ENCODE measurements around the gene DOCK3. TPM values are rescaled to one million over a fixed set of nuclear protein-coding genes. Genes with fewer than 3 reads are reported as not detected.

The DOCK3 gene
- total and polyA plus RNA-seq, 10 of the 15 experiments (the other 5 are each of a cell fraction or from before 2014, with no cell fraction given), result 0.02 to 0.52 (median 0.04) TPM; not detected in 5

GRCh38 chr3:51106242-51106876, 431.6 kb downstream of the DOCK3 start (continued):
- TF ChIP-seq CREB1 (IDR thresholded peaks at IDR 0.05; ENCODE audit: low read depth), result no peak
- TF ChIP-seq STAT1 (conservative IDR thresholded peaks at IDR 0.05), result no peak
- no peak for TF ChIP-seq POLR2AphosphoS2 (IDR thresholded peaks at IDR 0.05; ENCODE audit: low read depth, low read length)

- Histone ChIP-seq H3K27me3 (replicated peaks in 1 of 2; ENCODE audit: control insufficient read depth in 2 of 2, insufficient read depth in 2 of 2, low read length in 1 of 2) (no peaks in the 10 kb centered on the region; a peak in 2 of 4 replicates), H4K20me1 (ENCODE audit: control insufficient read depth, insufficient read depth) (no peaks in the 10 kb centered on the region), H3K4me3 (no peak overlapping the region), H3K36me3 (ENCODE audit: control insufficient read depth in 2 of 2, insufficient read depth in 2 of 2, low read length in 1 of 2) (no peaks in the 10 kb centered on the region), H3K4me1 (ENCODE audit: control insufficient read depth, insufficient read depth, low read length) (no peaks in the 10 kb centered on the region), H3K9me3 (replicated peaks; ENCODE audit: control insufficient read depth, insufficient read depth, low read length) (no peaks in the 10 kb centered on the region; the same call in 2 of the 3 replicates), H3K9ac (ENCODE audit: control insufficient read depth, insufficient read depth, low read length) (no peak overlapping the region), H3K27ac (ENCODE audit: control insufficient read depth, insufficient read depth) (no peak overlapping the region), H2AFZ (ENCODE audit: control insufficient read depth, low read depth, low read length) (no peak overlapping the region), H3K79me2 (ENCODE audit: control insufficient read depth, insufficient read depth, low read length) (no peaks in the 10 kb centered on the region), H3K4me2 (ENCODE audit: control insufficient read depth, insufficient read depth) (no peak overlapping the region)
- CTCF ChIA-PET, result interaction anchor here (1.6 kb wide), 1 partner anchor 10 kb away, joined by 4 read pairs; no protein-coding TSS in a partner anchor
- BruUV-seq (replicated peaks), result no TSS peak
- no peak for FAIRE-seq
- in situ Hi-C loops (cut with MboI) (no loop called here), intact Hi-C loops (cut with micrococcal nuclease; ENCODE audit: unreplicated experiment) (no loop called here)
- no peak for TF ChIP-seq HDGF (IDR thresholded peaks at IDR 0.05)
- TF ChIP-seq JUND (IDR thresholded peaks at IDR 0.05; ENCODE audit: low read depth, low read length), result no peak
- no peak for TF ChIP-seq ZNF274 (IDR thresholded peaks at IDR 0.05; ENCODE audit: insufficient read depth, insufficient read length)
- TF ChIP-seq FOXM1 (IDR thresholded peaks at IDR 0.05; ENCODE audit: low read depth, low read length), result no peak
- 33% methylated on average over 3 of the region's 3 CpGs for WGBS (ENCODE audit: insufficient coverage, insufficient replicate concordance, low lambda C conversion rate, missing lambda C conversion rate)
- DNase-seq (ENCODE audit: low read depth, low spot score), result no peak
- ATAC-seq, result no peak
- SMC1A ChIA-PET (ENCODE audit: uncharacterized antibody, unreplicated experiment), result no interaction called here
- RAD21 ChIA-PET (ENCODE audit: unreplicated experiment), result no interaction called here
- POLR2A ChIA-PET, result no interaction called here
These were observed 435.9 kb downstream of the DOCK3 start for GRCh38 chr3:51110586-51110985.

GRCh38 chr3:51122944-51123343, 448.2 kb downstream of the DOCK3 start:
- SMC1A ChIA-PET (ENCODE audit: uncharacterized antibody, unreplicated experiment), result no interaction called here
- no peak overlapping the region for H2AFZ ChIP-seq (ENCODE audit: control insufficient read depth, low read depth, low read length)
- no peaks in the 10 kb centered on the region for H4K20me1 ChIP-seq (ENCODE audit: control insufficient read depth, insufficient read depth)
- CTCF ChIA-PET, result no interaction called here
- POLR2A ChIA-PET, result no interaction called here
- intact Hi-C loops (cut with micrococcal nuclease; ENCODE audit: unreplicated experiment) (no loop called here), in situ Hi-C loops (cut with MboI) (no loop called here)
- H3K27ac ChIP-seq (ENCODE audit: control insufficient read depth, insufficient read depth), result no peak overlapping the region
- no peak overlapping the region for H3K9ac ChIP-seq (ENCODE audit: control insufficient read depth, insufficient read depth, low read length)
- RAD21 ChIA-PET (ENCODE audit: unreplicated experiment), result no interaction called here
- WGBS (ENCODE audit: insufficient coverage, insufficient replicate concordance, low lambda C conversion rate, missing lambda C conversion rate), result 0% methylated on average over 2 of the region's 2 CpGs
- no peaks in the 10 kb centered on the region for H3K4me1 ChIP-seq (ENCODE audit: control insufficient read depth, insufficient read depth, low read length)
- H3K27me3 ChIP-seq (replicated peaks in 1 of 2; ENCODE audit: control insufficient read depth in 2 of 2, insufficient read depth in 2 of 2, low read length in 1 of 2), result no peaks in the 10 kb centered on the region
- no peak for ATAC-seq
- no peak for FAIRE-seq
- H3K4me3 ChIP-seq, result no peak overlapping the region
- H3K9me3 ChIP-seq (replicated peaks; ENCODE audit: control insufficient read depth, insufficient read depth, low read length), result no peaks in the 10 kb centered on the region
- no peaks in the 10 kb centered on the region for H3K79me2 ChIP-seq (ENCODE audit: control insufficient read depth, insufficient read depth, low read length)
- BruUV-seq (replicated peaks), result no TSS peak
- no peaks in the 10 kb centered on the region for H3K36me3 ChIP-seq (ENCODE audit: control insufficient read depth in 2 of 2, insufficient read depth in 2 of 2, low read length in 1 of 2)
- no peak overlapping the region for H3K4me2 ChIP-seq (ENCODE audit: control insufficient read depth, insufficient read depth)
- DNase-seq (ENCODE audit: low read depth, low spot score), result no peak
- no peak for TF ChIP-seq ATF7 (IDR thresholded peaks at IDR 0.05; ENCODE audit: low read depth)
- TF ChIP-seq ZSCAN29 (IDR thresholded peaks at IDR 0.05), result no peak
- TF ChIP-seq TCF12 (IDR thresholded peaks at IDR 0.05; ENCODE audit: low read depth, low read length), result no peak
- TF ChIP-seq POLR2AphosphoS5 (IDR thresholded peaks at IDR 0.05; ENCODE audit: low read length), result no peak
- TF ChIP-seq SRF (IDR thresholded peaks at IDR 0.05; ENCODE audit: low read depth in 2 of 2, low read length in 2 of 2), result no peak
- TF ChIP-seq NR2F1 (conservative IDR thresholded peaks at IDR 0.05), result no peak
- no peak for TF ChIP-seq ZBTB11 (CRISPR knock-in tag; IDR thresholded peaks at IDR 0.05)
- no peak for TF ChIP-seq SP1 (IDR thresholded peaks at IDR 0.05; ENCODE audit: low read depth, low read length)
- TF ChIP-seq FOXM1 (IDR thresholded peaks at IDR 0.05; ENCODE audit: low read depth, low read length), result no peak
